ENCODE data around the gene ODF4.

DNA sequence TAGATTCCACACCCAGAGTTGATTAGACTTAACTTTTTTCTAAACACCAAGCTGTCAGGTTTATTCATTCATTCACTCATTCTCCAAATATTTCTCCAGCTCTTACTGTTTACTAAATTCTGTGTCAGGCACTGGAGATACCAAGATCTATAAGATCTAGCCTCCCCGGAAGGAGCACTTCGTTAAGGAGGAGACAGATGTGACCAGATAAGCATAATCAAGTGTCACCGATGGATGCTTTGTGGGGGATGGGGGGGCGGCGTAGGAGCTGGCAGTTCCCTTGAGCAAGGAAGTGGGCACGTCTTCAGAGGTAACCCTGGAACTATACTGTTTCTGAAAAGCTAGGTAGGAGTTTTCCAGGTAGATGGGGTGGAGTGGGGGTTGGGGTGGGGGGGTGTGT lies 47.2 kb downstream of the ODF4 start:
- TF ChIP-seq ZNF776 (tag by site-specific recombination; IDR thresholded peaks at IDR 0.05; ENCODE audit: borderline replicate concordance) (no peak), TRIM28 (IDR thresholded peaks at IDR 0.05; ENCODE audit: borderline replicate concordance, low read length) (no peak), ZNF302 (tag by site-specific recombination; IDR thresholded peaks at IDR 0.05; ENCODE audit: low read depth) (no peak), ZNF501 (tag by site-specific recombination; IDR thresholded peaks at IDR 0.05) (no peak), ZNF121 (tag by site-specific recombination; IDR thresholded peaks at IDR 0.05) (no peak)
- TF ChIP-seq, protein P1, sequence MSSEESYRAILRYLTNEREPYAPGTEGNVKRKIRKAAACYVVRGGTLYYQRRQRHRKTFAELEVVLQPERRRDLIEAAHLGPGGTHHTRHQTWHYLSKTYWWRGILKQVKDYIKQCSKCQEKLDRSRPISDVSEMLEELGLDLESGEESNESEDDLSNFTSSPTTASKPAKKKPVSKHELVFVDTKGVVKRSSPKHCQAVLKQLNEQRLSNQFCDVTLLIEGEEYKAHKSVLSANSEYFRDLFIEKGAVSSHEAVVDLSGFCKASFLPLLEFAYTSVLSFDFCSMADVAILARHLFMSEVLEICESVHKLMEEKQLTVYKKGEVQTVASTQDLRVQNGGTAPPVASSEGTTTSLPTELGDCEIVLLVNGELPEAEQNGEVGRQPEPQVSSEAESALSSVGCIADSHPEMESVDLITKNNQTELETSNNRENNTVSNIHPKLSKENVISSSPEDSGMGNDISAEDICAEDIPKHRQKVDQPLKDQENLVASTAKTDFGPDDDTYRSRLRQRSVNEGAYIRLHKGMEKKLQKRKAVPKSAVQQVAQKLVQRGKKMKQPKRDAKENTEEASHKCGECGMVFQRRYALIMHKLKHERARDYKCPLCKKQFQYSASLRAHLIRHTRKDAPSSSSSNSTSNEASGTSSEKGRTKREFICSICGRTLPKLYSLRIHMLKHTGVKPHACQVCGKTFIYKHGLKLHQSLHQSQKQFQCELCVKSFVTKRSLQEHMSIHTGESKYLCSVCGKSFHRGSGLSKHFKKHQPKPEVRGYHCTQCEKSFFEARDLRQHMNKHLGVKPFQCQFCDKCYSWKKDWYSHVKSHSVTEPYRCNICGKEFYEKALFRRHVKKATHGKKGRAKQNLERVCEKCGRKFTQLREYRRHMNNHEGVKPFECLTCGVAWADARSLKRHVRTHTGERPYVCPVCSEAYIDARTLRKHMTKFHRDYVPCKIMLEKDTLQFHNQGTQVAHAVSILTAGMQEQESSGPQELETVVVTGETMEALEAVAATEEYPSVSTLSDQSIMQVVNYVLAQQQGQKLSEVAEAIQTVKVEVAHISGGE (tag by site-specific recombination; conservative IDR thresholded peaks at IDR 0.05; ENCODE audit: low read depth) = no peak
- TF ChIP-seq, protein P2, sequence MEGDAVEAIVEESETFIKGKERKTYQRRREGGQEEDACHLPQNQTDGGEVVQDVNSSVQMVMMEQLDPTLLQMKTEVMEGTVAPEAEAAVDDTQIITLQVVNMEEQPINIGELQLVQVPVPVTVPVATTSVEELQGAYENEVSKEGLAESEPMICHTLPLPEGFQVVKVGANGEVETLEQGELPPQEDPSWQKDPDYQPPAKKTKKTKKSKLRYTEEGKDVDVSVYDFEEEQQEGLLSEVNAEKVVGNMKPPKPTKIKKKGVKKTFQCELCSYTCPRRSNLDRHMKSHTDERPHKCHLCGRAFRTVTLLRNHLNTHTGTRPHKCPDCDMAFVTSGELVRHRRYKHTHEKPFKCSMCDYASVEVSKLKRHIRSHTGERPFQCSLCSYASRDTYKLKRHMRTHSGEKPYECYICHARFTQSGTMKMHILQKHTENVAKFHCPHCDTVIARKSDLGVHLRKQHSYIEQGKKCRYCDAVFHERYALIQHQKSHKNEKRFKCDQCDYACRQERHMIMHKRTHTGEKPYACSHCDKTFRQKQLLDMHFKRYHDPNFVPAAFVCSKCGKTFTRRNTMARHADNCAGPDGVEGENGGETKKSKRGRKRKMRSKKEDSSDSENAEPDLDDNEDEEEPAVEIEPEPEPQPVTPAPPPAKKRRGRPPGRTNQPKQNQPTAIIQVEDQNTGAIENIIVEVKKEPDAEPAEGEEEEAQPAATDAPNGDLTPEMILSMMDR (tag by site-specific recombination; IDR thresholded peaks at IDR 0.05) = no peak
- TF ChIP-seq, protein P3, sequence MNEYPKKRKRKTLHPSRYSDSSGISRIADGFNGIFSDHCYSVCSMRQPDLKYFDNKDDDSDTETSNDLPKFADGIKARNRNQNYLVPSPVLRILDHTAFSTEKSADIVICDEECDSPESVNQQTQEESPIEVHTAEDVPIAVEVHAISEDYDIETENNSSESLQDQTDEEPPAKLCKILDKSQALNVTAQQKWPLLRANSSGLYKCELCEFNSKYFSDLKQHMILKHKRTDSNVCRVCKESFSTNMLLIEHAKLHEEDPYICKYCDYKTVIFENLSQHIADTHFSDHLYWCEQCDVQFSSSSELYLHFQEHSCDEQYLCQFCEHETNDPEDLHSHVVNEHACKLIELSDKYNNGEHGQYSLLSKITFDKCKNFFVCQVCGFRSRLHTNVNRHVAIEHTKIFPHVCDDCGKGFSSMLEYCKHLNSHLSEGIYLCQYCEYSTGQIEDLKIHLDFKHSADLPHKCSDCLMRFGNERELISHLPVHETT (tag by site-specific recombination; IDR thresholded peaks at IDR 0.05) = no peak
- TF ChIP-seq, protein P4, sequence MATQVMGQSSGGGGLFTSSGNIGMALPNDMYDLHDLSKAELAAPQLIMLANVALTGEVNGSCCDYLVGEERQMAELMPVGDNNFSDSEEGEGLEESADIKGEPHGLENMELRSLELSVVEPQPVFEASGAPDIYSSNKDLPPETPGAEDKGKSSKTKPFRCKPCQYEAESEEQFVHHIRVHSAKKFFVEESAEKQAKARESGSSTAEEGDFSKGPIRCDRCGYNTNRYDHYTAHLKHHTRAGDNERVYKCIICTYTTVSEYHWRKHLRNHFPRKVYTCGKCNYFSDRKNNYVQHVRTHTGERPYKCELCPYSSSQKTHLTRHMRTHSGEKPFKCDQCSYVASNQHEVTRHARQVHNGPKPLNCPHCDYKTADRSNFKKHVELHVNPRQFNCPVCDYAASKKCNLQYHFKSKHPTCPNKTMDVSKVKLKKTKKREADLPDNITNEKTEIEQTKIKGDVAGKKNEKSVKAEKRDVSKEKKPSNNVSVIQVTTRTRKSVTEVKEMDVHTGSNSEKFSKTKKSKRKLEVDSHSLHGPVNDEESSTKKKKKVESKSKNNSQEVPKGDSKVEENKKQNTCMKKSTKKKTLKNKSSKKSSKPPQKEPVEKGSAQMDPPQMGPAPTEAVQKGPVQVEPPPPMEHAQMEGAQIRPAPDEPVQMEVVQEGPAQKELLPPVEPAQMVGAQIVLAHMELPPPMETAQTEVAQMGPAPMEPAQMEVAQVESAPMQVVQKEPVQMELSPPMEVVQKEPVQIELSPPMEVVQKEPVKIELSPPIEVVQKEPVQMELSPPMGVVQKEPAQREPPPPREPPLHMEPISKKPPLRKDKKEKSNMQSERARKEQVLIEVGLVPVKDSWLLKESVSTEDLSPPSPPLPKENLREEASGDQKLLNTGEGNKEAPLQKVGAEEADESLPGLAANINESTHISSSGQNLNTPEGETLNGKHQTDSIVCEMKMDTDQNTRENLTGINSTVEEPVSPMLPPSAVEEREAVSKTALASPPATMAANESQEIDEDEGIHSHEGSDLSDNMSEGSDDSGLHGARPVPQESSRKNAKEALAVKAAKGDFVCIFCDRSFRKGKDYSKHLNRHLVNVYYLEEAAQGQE (tag by site-specific recombination; IDR thresholded peaks at IDR 0.05) = no peak
- TF ChIP-seq, protein P5, sequence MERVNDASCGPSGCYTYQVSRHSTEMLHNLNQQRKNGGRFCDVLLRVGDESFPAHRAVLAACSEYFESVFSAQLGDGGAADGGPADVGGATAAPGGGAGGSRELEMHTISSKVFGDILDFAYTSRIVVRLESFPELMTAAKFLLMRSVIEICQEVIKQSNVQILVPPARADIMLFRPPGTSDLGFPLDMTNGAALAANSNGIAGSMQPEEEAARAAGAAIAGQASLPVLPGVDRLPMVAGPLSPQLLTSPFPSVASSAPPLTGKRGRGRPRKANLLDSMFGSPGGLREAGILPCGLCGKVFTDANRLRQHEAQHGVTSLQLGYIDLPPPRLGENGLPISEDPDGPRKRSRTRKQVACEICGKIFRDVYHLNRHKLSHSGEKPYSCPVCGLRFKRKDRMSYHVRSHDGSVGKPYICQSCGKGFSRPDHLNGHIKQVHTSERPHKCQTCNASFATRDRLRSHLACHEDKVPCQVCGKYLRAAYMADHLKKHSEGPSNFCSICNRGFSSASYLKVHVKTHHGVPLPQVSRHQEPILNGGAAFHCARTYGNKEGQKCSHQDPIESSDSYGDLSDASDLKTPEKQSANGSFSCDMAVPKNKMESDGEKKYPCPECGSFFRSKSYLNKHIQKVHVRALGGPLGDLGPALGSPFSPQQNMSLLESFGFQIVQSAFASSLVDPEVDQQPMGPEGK (tag by site-specific recombination; IDR thresholded peaks at IDR 0.05) = no peak

Data from HEK293 (cell line).